ENCODE data around the gene ZNF335.

ZNF335 gene

GRCh38 chr20:45957021-45957941 lies 14.7 kb downstream of the ZNF335 start:
- TF ChIP-seq REST (IDR thresholded peaks at IDR 0.05; ENCODE audit: low read depth) (no peak), RAD21 (IDR thresholded peaks at IDR 0.05; ENCODE audit: low read depth) (no peak), EP300 (IDR thresholded peaks at IDR 0.05; ENCODE audit: borderline replicate concordance) (no peak), ZBTB7A (IDR thresholded peaks at IDR 0.05; ENCODE audit: low read depth) (no peak), TCF12 (IDR thresholded peaks at IDR 0.05; ENCODE audit: low read depth) (no peak), TEAD4 (IDR thresholded peaks at IDR 0.05) (no peak), EGR1 (IDR thresholded peaks at IDR 0.05) (no peak), CREB1 (IDR thresholded peaks at IDR 0.05; ENCODE audit: low read depth) (no peak), FOXM1 (IDR thresholded peaks at IDR 0.05; ENCODE audit: borderline replicate concordance, low read depth) (no peak), TAF1 (IDR thresholded peaks at IDR 0.05; ENCODE audit: low read depth) (no peak), CEBPB (IDR thresholded peaks at IDR 0.05) (no peak), NFIC (IDR thresholded peaks at IDR 0.05) (no peak), YY1 (IDR thresholded peaks at IDR 0.05; ENCODE audit: low read depth) (no peak), MAX (IDR thresholded peaks at IDR 0.05) (no peak)
- TF ChIP-seq, protein P1, sequence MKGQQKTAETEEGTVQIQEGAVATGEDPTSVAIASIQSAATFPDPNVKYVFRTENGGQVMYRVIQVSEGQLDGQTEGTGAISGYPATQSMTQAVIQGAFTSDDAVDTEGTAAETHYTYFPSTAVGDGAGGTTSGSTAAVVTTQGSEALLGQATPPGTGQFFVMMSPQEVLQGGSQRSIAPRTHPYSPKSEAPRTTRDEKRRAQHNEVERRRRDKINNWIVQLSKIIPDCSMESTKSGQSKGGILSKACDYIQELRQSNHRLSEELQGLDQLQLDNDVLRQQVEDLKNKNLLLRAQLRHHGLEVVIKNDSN (IDR thresholded peaks at IDR 0.05): no peak

GRCh38 chr20:45953672-45954071 lies 18.3 kb downstream of the ZNF335 start:
- no peak for TF ChIP-seq MAX (IDR thresholded peaks at IDR 0.05)

DNA sequence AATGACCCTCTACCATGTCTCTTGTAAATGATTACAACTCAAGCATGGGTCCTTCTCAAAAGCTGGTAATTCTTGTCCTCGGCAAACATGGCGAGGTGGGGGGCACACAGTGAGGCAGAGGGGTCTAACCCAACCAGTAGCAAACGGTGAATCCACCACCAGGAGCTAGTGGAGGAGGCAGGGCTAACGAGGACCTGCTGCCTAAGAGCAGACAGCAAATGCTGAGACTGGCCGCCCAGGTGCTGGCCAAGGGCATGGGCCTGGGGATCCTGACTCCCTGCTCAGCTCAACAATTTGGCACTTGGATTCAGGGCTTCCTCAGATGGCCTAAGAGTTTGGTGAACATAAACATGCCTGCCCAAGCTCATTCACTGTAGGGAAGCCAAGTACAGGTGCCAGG lies 19.1 kb downstream of the ZNF335 start:
- TF ChIP-seq EGR1 (IDR thresholded peaks at IDR 0.05) (no peak), TCF12 (IDR thresholded peaks at IDR 0.05; ENCODE audit: low read depth) (no peak), TEAD4 (IDR thresholded peaks at IDR 0.05) (no peak), CREB1 (IDR thresholded peaks at IDR 0.05; ENCODE audit: low read depth) (no peak), TAF1 (IDR thresholded peaks at IDR 0.05; ENCODE audit: low read depth) (no peak), EP300 (IDR thresholded peaks at IDR 0.05; ENCODE audit: borderline replicate concordance) (no peak), ZBTB7A (IDR thresholded peaks at IDR 0.05; ENCODE audit: low read depth) (no peak), YY1 (IDR thresholded peaks at IDR 0.05; ENCODE audit: low read depth) (no peak)

GRCh38 chr20:45951925-45952834 lies 19.8 kb downstream of the ZNF335 start:
- TF ChIP-seq MAX (IDR thresholded peaks at IDR 0.05): no peak
- TF ChIP-seq NFIC (IDR thresholded peaks at IDR 0.05): no peak
- no peak for TF ChIP-seq CREB1 (IDR thresholded peaks at IDR 0.05; ENCODE audit: low read depth)
- TF ChIP-seq, protein P1 (IDR thresholded peaks at IDR 0.05): no peak
- TF ChIP-seq REST (IDR thresholded peaks at IDR 0.05; ENCODE audit: low read depth): no peak
- TF ChIP-seq RAD21 (IDR thresholded peaks at IDR 0.05; ENCODE audit: low read depth): no peak
- TF ChIP-seq TAF1 (IDR thresholded peaks at IDR 0.05; ENCODE audit: low read depth): no peak
- no peak for TF ChIP-seq ZBTB7A (IDR thresholded peaks at IDR 0.05; ENCODE audit: low read depth)
- no peak for TF ChIP-seq TCF12 (IDR thresholded peaks at IDR 0.05; ENCODE audit: low read depth)
- TF ChIP-seq CEBPB (IDR thresholded peaks at IDR 0.05): no peak
- TF ChIP-seq FOXM1 (IDR thresholded peaks at IDR 0.05; ENCODE audit: borderline replicate concordance, low read depth): no peak
- TF ChIP-seq TEAD4 (IDR thresholded peaks at IDR 0.05): no peak
- TF ChIP-seq EGR1 (IDR thresholded peaks at IDR 0.05): no peak

DNA sequence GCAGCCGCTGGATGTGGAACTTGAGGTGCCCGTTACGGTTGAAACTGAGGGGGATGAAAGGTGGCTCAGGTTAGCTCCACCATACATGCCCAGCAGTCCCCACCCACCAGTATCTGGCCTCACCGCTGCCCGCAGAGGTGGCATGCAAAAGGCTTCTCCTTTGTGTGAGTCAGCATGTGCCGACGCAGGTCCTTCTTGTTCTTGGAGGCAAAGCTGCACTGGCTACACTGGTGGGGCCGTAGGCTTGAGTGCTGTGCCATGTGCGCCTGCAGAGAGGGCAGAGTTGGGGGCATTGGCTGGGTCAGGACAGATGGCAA lies 21.7 kb downstream of the ZNF335 start:
- no peak for TF ChIP-seq CEBPB (IDR thresholded peaks at IDR 0.05)
- TF ChIP-seq, protein P1 (IDR thresholded peaks at IDR 0.05): no peak
- no peak for TF ChIP-seq REST (IDR thresholded peaks at IDR 0.05; ENCODE audit: low read depth)
- TF ChIP-seq ZBTB7A (IDR thresholded peaks at IDR 0.05; ENCODE audit: low read depth): no peak
- no peak for TF ChIP-seq NFIC (IDR thresholded peaks at IDR 0.05)
- no peak for TF ChIP-seq EP300 (IDR thresholded peaks at IDR 0.05; ENCODE audit: borderline replicate concordance)
- no peak for TF ChIP-seq TAF1 (IDR thresholded peaks at IDR 0.05; ENCODE audit: low read depth)
- no peak for TF ChIP-seq TEAD4 (IDR thresholded peaks at IDR 0.05)
- TF ChIP-seq RAD21 (IDR thresholded peaks at IDR 0.05; ENCODE audit: low read depth): no peak
- TF ChIP-seq MAX (IDR thresholded peaks at IDR 0.05): no peak
- TF ChIP-seq CREB1 (IDR thresholded peaks at IDR 0.05; ENCODE audit: low read depth): no peak
- no peak for TF ChIP-seq TCF12 (IDR thresholded peaks at IDR 0.05; ENCODE audit: low read depth)
- TF ChIP-seq FOXM1 (IDR thresholded peaks at IDR 0.05; ENCODE audit: borderline replicate concordance, low read depth): no peak

Data from Ishikawa (cell line).